Measurements from ENCODE around the gene XRCC6.
"Not testable (repeated sequence)": the region's sequence is repeated elsewhere in the genome, so short reads cannot be mapped to it uniquely, and the experiment has no call there.

Gene XRCC6

DNA sequence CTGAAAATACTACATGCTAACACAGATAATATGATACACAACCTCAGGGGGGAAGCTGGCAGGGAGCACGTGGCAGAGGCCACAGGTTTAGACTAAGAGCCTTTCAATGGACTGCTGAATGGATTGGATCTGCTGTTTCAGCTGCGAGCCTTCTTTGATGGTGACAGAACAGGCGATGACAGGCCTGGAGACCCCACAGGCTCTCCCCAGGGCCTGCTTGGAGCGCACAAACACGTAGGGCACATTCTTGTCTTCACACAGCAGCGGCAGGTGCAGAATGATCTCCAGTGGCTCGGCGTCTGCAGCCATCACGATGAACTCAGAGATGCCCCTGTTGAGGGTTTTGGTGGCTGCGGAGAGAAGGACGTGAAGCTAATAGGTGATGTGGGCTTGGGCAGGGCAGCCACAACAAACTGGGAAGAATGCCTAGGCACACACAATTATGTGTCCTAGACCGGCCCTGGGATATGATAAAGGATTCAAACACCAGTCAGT lies 53.8 kb downstream of the XRCC6 start:
- H3K4me3 ChIP-seq (ENCODE audit: low read depth, low read length), result no peak overlapping the region
- TF ChIP-seq, protein P1, sequence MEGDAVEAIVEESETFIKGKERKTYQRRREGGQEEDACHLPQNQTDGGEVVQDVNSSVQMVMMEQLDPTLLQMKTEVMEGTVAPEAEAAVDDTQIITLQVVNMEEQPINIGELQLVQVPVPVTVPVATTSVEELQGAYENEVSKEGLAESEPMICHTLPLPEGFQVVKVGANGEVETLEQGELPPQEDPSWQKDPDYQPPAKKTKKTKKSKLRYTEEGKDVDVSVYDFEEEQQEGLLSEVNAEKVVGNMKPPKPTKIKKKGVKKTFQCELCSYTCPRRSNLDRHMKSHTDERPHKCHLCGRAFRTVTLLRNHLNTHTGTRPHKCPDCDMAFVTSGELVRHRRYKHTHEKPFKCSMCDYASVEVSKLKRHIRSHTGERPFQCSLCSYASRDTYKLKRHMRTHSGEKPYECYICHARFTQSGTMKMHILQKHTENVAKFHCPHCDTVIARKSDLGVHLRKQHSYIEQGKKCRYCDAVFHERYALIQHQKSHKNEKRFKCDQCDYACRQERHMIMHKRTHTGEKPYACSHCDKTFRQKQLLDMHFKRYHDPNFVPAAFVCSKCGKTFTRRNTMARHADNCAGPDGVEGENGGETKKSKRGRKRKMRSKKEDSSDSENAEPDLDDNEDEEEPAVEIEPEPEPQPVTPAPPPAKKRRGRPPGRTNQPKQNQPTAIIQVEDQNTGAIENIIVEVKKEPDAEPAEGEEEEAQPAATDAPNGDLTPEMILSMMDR (IDR thresholded peaks at IDR 0.05; ENCODE audit: borderline replicate concordance, insufficient read depth, low read depth, low read length), result no peak

DNA sequence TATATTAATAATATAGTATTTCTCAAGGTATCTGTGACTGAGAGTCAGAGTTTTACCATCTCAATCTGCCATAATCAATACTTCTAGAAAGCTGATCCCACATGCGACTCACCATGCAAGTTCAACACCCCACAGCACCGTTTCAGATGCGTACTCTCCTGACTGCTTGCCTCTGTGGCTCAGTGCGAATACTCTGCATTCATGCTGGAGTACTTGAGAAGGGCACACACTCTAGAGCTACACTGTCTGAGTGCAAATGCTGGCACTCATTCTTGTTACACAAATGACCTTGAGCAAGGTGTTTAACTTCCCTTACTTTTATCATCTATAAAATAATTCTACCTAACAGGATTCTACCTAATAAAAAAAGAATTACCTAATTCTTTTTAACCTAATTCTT lies 55.0 kb downstream of the XRCC6 start:
- TF ChIP-seq, protein P1 (IDR thresholded peaks at IDR 0.05; ENCODE audit: borderline replicate concordance, insufficient read depth, low read depth, low read length), result no peak
- H3K4me3 ChIP-seq (ENCODE audit: low read depth, low read length), result no peak overlapping the region

DNA sequence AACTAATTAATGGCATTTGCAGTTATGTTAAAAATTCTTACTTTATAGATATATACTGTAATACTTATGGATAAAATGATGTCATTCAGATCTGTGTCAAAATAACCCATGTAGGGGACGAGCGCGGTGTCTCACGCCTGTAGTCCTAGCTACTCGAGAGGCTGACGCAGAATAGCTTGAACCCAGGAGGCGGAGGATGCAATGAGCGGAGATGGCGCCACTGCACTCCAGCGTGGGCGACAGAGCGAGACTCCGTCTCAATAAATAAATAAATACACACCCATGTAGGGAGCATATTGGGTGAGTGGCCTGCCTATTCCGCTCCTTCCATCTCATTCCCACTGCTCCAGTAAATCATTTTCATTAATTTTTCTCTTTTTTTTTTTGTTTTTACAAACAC lies 60.5 kb downstream of the XRCC6 start:
- peak overlapping the region; percentile 60 for H3K4me3 ChIP-seq (ENCODE audit: low read depth, low read length)
- TF ChIP-seq, protein P1 (IDR thresholded peaks at IDR 0.05; ENCODE audit: borderline replicate concordance, insufficient read depth, low read depth, low read length), result no peak

DNA sequence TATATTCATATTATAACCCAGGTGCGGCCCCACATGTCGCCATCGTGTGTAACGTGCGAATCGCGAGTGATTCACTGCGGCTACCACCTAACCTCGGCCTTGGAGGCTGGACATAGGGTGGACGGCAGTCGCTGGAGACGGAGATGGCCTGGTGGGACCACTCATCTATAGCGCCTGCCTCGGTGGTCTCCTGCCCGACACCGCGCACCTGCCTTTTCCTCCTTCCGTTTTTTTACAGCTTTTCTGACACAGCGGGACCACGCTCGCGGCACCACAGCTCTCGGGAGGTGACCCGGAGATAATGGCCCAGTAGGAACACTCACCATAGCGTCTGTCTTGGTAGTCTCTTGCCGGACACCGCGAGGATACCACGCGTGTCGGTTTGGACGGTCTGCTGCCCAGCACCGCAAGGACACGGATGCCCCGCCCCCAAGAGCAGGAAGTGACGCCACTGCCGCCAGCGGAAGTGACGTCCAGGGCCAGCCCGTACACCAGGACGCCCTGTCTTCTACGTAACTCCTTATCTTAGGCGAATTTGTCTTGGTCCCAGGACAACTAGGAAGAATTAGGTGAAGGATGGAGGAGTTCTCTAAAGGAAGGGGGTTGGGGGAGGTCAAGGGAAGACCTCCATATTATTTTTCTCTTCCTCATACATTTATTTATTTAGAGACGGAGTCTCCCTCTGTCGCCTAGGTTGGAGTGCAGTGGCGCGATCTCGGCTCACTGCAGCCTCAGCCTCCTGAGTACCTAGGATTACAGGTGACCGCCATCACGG lies 61.1 kb downstream of the XRCC6 start:
- TF ChIP-seq, protein P1 (IDR thresholded peaks at IDR 0.05; ENCODE audit: borderline replicate concordance, insufficient read depth, low read depth, low read length), result no peak
- peak overlapping the region; percentile 60 for H3K4me3 ChIP-seq (ENCODE audit: low read depth, low read length)

DNA sequence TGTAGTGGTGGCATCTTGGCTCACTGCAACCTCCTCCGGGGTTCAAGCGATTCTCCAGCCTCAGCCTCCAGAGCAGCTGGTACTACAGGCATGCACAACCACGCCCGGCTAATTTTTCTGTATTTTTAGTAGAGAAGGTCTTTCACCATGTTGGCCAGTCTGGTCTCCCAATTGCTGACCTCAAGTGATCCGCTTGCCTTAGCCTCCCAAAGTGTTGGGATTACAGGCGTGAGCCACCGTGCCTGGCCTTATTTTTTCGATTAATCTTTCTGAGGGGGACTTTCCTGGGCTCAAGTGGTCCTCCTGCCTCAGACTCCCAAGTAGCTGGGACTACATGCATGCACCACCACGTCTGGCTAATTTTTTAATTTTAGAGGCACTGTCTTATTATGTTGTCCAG lies 62.0 kb downstream of the XRCC6 start:
- TF ChIP-seq, protein P1 (IDR thresholded peaks at IDR 0.05; ENCODE audit: borderline replicate concordance, insufficient read depth, low read depth, low read length), result no peak
- no peak overlapping the region for H3K4me3 ChIP-seq (ENCODE audit: low read depth, low read length)

DNA sequence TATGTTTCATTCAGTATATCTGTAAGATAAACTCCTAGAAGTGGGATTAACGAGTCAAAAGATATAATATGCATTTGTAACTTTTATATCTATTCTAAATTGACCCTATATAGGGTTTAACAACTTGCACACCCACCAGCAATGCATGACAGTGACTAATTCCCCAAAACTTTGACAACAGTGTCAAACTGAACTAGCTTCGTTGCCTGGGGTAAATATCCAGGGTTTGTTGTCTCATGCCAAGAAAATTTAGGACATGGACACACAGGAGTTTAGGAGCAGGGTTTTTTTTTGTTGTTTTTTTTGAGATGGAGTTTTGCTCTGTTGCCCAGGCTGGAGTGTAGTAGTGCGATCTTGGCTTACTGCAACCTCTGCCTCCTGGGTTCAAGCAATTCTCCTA lies 62.5 kb downstream of the XRCC6 start:
- H3K4me3 ChIP-seq (ENCODE audit: low read depth, low read length), result no peak overlapping the region
- TF ChIP-seq, protein P1 (IDR thresholded peaks at IDR 0.05; ENCODE audit: borderline replicate concordance, insufficient read depth, low read depth, low read length), result no peak

DNA sequence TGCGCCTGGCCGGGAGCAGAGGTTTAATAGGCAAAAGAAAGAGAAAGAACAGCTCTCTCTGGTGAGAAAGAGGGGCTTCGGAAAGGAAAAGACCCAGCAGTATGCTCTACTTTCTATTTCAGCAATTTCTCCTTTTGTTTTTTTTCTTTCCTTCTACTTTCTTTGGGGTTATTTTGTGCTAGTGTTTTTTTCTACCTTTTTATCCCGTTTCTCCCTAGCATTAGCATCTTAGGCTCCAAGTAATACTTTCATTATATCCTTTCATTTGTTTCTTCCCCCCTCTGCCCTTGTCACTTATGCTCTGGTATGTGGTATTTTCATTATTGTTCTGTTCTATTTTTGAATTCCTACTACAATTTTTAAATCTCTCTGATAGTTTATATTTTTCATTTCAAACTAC lies 63.1 kb downstream of the XRCC6 start:
- TF ChIP-seq, protein P1 (IDR thresholded peaks at IDR 0.05; ENCODE audit: borderline replicate concordance, insufficient read depth, low read depth, low read length), result no peak

DNA sequence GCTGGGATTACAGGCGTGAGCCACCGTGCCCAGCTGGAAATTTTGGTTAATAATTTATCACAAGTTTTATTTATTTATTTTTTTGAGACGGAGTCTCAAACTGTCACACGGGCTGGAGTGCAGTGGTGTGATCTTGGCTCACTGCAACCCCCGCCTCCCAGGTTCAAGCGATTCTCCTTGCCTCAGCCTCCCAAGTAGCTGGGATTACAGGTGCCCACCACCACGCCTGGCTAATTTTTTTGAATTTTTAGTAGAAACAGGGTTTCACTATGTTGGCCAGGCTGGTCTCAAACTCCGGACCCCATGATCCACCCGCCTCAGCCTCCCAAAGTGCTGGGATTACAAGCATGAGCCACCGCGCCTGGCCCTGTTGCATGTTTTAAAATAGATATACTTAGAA lies 65.8 kb downstream of the XRCC6 start:
- H3K4me3 ChIP-seq (ENCODE audit: low read depth, low read length), result not testable (repeated sequence)

More for the DNA sequence above, 63.1 kb downstream of the XRCC6 start:
- no peak overlapping the region for H3K4me3 ChIP-seq (ENCODE audit: low read depth, low read length)
